AG09309 (cell line): ENCODE data around the gene TTYH2.
"Not testable (repeated sequence)": the region's sequence is repeated elsewhere in the genome, so short reads cannot be mapped to it uniquely, and the experiment has no call there.

Source experiments
- DNase-seq: peaks from one replicate; pipeline ENCODE4 v3.0.0-alpha.2; 2010; ENCODE audit warnings: low read depth
- H3K4me3 ChIP-seq: 2 replicates; pipeline ENCODE4 v1.5.1; 2011; ENCODE audit warnings: mild to moderate bottlenecking, low read depth, low read length, moderate library complexity; ENCODE audit not compliant: control insufficient read depth
- TF ChIP-seq, protein P1 (sequence below): IDR thresholded peaks from 2 replicates; pipeline ENCODE4 v1.5.1; 2011; ENCODE audit warnings: mild to moderate bottlenecking, low read depth, low read length, inconsistent platforms; ENCODE audit not compliant: insufficient read depth, control insufficient read depth; ENCODE audit errors: missing control alignments

TTYH2 gene

DNA sequence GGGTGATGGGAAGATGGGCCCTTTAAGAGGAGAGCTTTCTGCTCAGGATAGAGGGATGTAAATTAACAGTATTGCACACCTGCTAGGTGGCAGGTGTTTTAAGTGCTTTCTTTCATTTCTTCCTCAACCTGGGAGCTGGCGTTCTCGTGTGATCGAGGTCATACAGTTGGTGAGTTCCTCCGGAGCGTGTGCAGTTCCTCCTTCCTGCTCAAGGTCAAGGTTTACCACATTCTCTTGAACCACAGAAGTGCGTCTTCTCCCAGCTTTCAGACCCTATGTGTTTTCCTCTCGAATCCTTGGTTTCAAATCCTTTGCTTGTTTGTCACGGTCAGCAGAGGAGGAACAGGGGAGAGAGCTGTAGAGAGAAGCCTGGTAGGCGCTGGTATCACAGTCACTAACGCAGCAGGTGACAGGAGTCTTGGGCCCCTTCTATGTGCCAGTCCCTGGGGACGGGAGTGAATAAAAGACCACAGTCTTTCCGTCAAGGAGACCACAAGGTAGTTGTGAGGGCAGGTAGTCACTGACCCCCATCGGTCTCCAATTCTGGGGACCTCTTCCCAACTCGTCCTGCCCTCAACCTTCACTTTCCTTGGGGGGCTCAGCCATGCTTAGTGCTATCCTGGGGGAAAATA lies 61.5 kb downstream of the TTYH2 start:
- TF ChIP-seq, protein P1, sequence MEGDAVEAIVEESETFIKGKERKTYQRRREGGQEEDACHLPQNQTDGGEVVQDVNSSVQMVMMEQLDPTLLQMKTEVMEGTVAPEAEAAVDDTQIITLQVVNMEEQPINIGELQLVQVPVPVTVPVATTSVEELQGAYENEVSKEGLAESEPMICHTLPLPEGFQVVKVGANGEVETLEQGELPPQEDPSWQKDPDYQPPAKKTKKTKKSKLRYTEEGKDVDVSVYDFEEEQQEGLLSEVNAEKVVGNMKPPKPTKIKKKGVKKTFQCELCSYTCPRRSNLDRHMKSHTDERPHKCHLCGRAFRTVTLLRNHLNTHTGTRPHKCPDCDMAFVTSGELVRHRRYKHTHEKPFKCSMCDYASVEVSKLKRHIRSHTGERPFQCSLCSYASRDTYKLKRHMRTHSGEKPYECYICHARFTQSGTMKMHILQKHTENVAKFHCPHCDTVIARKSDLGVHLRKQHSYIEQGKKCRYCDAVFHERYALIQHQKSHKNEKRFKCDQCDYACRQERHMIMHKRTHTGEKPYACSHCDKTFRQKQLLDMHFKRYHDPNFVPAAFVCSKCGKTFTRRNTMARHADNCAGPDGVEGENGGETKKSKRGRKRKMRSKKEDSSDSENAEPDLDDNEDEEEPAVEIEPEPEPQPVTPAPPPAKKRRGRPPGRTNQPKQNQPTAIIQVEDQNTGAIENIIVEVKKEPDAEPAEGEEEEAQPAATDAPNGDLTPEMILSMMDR, result no peak
- no peak for DNase-seq
- H3K4me3 ChIP-seq, result no peak overlapping the region

DNA sequence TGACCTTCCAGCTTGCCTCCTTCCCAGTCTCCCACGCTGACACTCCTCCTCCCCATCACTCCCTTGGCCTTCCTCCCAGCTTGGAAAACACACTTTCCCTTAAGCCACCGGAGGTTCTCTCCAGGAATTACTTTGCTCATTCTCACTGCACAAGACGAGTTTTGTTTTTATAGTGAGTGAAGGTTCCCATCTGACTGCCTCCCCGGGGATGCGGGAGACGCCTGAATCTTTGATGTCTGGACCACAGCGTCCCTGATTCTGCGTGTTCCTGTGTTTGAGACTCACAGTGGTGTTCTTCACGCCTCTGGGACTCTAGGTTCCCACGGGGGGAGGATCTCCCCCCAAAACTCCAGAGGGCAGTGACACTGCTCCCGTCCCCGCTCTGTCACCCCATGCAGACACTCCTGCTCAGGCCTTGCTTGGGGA lies 62.7 kb downstream of the TTYH2 start:
- no peak overlapping the region for H3K4me3 ChIP-seq
- no peak for DNase-seq
- TF ChIP-seq, protein P1, result no peak

DNA sequence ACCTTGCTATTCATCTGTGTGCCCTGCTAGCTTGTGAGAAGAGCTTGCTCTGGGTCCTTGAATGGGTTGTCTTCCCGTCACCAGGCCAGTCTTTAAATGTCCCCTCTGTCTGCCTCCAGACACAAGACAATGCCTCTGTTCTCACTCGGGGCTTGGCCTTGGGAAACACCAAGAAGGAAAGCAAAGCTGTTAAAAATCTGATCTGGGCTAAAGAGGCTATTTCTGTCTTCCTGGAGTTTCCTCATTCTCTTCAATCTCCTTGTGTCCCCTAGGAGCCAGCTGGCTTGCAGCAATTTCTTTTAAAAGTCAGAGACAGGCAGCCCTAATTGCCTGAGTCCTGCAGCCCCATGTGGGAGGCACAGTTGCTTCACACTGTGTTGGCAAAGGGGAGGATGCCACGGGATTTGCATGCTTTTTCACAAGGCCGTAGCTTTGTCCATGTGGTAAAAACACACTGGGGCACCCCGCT lies 63.2 kb downstream of the TTYH2 start:
- H3K4me3 ChIP-seq, result no peak overlapping the region
- TF ChIP-seq, protein P1, result no peak
- no peak for DNase-seq

DNA sequence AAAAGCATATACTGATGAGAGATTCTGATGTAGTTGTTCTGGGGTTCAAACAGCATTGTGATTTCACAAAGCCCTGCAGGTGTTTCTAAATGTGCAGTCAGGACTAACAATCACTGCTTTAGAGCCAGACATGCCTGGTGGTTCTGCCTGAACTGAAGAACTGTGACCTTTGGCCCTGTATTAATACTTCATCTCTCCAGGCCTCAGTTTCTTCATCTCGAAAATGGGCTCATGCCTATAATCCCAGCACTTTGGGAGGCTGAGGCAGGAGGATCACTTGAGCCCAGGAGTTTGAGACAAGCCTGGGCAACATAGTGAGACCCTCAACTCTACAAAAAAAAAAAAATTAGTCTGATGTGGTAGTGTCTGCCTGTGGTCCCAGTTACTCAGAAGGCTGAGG lies 64.6 kb downstream of the TTYH2 start:
- TF ChIP-seq, protein P1, result no peak
- no peak for DNase-seq
- H3K4me3 ChIP-seq, result no peak overlapping the region

DNA sequence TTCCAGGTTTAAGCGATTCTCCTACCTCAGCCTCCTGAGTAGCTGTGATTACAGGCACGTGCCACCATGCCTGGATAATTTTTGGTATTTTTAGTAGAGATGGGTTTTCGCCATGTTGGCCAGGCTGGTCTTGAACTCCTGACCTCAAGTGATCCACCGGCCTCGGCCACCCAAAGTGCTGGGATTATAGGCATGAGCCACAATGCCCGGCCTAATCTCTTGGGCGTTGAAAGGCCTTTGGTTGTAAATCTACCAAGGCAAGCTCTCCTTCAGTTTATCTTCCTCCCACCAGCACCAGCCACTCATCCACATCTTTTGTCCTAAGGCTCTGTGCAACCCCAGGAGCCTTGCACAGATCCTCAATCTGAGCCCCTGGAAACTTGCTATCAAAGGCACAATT lies 66.2 kb downstream of the TTYH2 start:
- DNase-seq, H3K4me3 ChIP-seq: not testable (repeated sequence)

DNA sequence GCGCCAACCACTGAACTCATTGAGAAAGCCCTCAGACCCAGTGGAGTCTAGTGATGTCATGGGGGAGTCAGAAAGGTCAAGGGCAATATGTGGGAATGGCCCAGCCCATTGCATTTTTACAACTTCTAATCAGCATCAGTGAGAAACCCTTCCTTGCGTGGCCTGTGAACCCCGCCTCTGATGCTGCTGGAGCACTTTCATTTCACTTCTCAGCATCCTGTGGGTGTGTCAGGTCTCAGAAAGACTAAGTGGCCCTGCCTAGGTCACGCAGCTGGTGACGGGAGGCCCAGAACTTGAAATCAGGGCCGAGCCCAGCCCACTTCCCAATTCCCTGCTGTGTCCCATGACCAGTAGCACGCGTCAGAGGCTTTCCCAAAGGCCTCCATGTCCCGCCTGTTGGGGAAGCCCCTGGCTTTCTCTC lies 66.7 kb downstream of the TTYH2 start:
- H3K4me3 ChIP-seq, result no peak overlapping the region
- DNase-seq, result no peak
- TF ChIP-seq, protein P1, result no peak

DNA sequence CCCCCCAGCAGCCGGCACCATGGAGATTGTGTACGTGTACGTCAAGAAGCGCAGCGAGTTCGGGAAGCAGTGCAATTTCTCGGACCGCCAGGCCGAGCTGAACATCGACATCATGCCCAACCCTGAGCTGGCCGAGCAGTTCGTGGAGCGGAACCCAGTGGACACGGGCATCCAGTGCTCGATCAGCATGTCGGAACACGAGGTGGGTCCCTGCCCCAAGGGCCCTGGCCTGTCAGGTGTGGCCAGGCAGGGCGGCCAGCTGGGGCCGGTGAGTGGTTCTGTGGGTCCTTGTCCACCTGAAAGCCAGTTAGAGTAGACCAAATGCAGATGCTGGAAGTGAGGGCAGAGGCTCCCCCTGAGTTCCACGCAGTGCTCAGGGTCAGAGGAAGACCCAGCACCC lies 68.4 kb downstream of the TTYH2 start:
- H3K4me3 ChIP-seq, result no peak overlapping the region
- TF ChIP-seq, protein P1, result no peak
- DNase-seq, result no peak

DNA sequence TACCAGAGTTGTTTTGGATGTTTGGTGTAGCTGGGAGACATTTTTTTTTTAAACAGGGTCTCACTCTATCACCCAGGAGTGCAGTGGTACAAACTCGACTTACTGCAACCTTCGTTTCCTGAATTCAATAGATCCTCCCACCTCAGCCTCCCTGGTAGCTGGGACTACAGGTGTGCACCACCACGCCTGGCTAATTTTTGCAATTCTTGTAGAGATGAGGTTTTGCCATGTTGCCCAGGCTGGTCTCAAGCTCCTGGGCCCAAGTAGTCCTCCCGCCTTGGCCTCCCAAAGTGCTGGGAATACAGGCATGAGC lies 68.9 kb downstream of the TTYH2 start:
- not testable (repeated sequence) for H3K4me3 ChIP-seq, DNase-seq
